ENCODE results near the gene ZNF785.
"Not testable (repeated sequence)": the region's sequence is repeated elsewhere in the genome, so short reads cannot be mapped to it uniquely, and the experiment has no call there.

The ZNF785 gene

DNA sequence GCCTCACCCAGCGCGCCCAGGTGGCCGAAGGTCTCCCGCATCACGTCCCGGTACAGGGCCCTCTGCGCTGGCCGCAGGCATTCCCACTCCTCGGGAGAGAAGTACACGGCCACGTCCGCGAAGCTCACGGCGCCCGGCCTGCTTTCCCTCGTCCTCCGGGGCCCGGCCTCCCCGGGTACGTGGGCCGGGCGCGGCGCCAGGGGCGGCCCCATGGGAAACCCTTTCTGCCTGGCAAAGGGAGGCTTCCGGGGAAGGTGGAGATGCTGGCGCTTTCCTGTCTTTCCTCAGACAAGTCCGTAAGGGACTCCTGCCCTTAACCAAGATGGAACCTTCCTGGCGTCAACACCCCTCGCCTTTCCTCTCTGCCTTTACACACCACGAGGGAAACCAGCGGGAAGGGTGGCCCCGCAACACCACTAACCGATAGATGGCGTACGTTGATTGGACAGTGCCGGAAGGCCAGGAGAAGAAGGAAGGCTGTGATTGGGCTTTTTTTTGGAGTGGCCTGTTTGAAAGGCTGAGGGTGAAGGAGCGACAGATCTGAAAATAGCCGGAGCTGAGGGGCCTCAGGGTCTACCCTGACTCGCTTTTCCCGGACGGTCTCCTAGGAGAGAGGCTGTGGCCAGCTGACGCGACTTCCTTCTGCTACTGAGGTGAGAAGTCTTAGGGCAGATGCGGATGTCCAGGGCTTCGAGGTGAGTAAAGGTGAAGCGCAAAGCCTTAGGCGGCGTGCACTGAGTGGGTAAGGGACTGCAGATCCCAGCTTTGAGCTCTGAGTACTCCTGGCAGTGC is at the start of gene ZNF785:
TSS of gene ZNF785 (minus strand) at position 298 of the 792 bp plus-strand sequence. CDS start at position 212, 86 bp downstream.
- DNase-seq (ENCODE audit: low spot score) = no peak

- DNase-seq (ENCODE audit: low spot score) = no peak
Observed at GRCh38 chr16:30633526-30633925, 48.0 kb upstream of the ZNF785 start.

- not testable (repeated sequence) for DNase-seq (ENCODE audit: low spot score)
Observed at GRCh38 chr16:30632454-30632853, 47.0 kb upstream of the ZNF785 start.

- DNase-seq (ENCODE audit: low spot score) = peak; percentile 59
Observed at GRCh38 chr16:30628628-30629540, 43.4 kb upstream of the ZNF785 start.

- no peak for DNase-seq (ENCODE audit: low spot score)
Observed at GRCh38 chr16:30626236-30626635, 40.7 kb upstream of the ZNF785 start.

GRCh38 chr16:30623536-30624283 is 38.2 kb upstream of the ZNF785 start:
- DNase-seq (ENCODE audit: low spot score) = no peak

DNA sequence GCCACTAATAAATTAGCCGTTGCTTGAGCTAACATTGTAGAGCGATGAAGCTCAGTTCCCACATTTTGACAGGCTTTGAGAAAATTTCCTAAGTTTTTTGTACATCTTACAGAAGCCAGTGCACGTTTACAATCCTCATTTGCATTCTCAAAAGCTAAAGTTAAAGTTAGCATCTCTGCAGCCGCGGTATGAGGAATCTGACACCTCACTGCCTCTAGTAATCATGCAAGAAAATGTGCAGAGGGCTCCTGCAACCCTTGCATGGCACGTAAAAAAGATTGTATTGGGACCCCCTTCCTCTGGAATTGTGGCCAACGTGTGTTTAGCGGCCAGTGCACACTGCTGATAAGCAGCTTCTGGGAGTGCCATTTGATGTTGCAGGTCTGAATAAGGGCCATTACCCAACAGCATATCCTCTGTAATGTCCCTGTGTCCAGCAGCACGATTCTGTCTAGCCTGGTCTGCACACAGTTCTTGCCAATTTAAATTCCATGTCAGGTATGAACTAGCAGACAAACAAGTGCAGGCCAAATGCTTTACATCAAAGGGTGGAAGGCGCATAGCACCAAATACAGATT is 37.0 kb upstream of the ZNF785 start:
- DNase-seq (ENCODE audit: low spot score) = no peak

GRCh38 chr16:30621765-30622164 is 36.3 kb upstream of the ZNF785 start:
- DNase-seq (ENCODE audit: low spot score) = no peak

DNA sequence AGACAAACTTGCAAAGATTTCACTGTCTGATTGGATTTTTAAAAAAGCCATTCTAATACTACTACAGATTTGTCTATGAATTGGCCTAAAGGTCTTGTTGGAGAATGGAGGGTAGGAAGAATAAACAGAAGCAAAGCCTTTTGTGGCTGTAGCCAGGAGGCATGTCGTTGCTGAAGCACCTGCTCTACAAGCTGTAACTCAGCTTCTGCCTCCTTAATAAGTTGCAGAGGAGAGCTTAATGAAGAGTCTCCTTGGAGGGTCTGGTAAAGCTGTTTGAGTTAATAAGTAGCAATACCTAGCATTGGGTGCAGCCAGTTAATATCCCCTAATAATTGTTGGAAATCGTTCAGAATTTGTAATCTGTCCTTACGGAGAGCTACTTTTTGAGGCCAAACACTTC is 34.7 kb upstream of the ZNF785 start:
- no peak for DNase-seq (ENCODE audit: low spot score)

GRCh38 chr16:30619638-30620037 is 34.1 kb upstream of the ZNF785 start:
- DNase-seq (ENCODE audit: low spot score) = no peak

- no peak for DNase-seq (ENCODE audit: low spot score)
Observed at GRCh38 chr16:30619202-30619601, 33.7 kb upstream of the ZNF785 start.

DNA sequence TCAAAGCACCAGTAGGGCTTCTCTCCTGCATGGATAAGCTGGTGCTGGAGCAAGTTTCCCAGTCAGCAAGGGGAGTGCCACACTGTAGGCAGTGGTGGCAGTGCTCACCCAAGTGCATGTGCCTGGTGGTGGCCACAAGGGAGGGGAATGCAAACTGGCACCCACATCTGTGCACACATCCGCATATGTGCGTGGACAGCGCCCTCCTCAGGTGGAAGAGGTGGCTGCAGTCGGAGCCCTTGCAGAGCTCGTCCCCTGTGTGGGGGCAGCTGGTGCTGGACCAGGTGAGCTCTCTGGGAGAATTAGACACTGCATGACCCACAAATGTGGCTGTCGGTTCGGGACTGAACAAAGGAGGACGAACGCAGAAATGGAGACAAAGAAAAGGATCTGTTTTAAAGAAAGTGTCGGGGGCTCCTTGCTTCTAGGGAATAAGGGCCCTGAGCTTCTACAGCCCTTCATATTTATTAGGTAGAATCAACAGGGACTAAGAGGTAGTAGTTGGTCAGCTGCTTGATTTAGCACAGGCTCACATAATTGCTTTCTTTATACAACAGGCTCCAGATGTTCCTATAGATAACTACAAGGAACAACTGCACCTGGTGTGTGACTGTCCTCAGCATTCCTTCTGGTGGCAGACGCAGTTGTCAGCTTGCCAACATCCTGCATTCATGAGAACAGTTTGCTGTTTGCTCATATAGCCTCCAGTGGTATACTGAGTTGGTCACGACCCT is 30.0 kb upstream of the ZNF785 start:
- peak; percentile 78 for DNase-seq (ENCODE audit: low spot score)

- peak; percentile 94 for DNase-seq (ENCODE audit: low spot score)
Observed at GRCh38 chr16:30609926-30610839, 24.7 kb upstream of the ZNF785 start, which contains the start of gene ZNF689. Gene ZNF689, minus strand, starts transcription at chr16:30610389. Its CDS starts 348 bp downstream, at chr16:30610041.

GRCh38 chr16:30609002-30609925 is 23.8 kb upstream of the ZNF785 start:
- DNase-seq (ENCODE audit: low spot score) = peak; percentile 45

DNA sequence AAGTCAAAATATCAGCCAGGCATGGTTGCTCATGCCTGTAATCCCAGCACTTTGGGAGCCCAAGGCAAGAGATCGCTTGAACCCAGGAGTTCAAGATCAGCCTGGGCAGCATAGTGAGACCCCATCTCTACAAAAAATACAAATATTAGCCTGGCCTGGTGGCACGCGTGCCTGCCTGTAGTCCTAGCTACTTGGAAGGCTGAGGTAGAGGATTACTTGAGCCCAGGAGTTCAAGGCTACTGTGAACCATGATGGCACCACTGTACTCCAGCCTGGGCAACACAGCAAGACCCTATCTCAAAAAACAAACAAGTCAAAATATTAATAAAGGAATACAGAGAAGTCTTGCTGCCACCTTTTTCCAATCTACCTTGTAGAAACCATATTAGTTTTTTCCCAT is 20.5 kb upstream of the ZNF785 start:
- no peak for DNase-seq (ENCODE audit: low spot score)

- no peak for DNase-seq (ENCODE audit: low spot score)
Observed at GRCh38 chr16:30605158-30605557, 19.7 kb upstream of the ZNF785 start.

DNA sequence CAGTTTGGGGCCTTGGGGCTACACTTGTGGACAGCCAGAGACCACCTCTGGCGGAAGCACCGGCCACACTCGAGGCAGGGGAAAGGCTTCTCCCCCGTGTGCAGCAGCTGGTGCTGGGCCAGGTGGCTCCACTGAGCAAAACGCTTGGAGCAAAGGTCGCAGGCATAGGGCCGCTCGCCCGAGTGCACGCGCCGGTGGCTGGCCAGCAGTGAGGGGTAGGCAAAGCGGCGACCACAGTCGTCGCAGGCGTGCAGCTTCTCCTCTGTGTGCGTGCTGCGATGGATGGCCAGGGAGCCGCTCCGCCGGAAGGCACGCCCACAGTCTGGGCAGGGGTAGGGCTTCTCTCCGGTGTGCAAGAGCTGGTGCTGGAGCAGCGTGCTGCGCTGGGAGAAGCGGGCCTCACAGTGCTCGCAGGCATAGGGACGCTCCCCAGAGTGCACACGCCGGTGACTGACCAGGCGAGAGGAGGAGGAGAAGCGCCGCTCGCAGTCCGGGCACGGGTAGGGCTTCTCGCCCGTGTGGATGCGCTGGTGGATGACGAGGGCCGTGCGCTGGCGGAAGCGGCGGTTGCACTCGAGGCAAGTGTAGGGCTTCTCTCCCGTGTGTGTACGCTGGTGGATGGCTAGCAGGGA is 18.9 kb upstream of the ZNF785 start:
- no peak for DNase-seq (ENCODE audit: low spot score)

- no peak for DNase-seq (ENCODE audit: low spot score)
Observed at GRCh38 chr16:30603945-30604315, 18.4 kb upstream of the ZNF785 start.

Data from HuH-7 (cell line).